GM21576 (cell line): Measurements from ENCODE around the gene SPEG.

Source experiments
- ATAC-seq: cut with Tn5 transposase; IDR thresholded peaks from one replicate; pipeline ENCODE4 v1.9.1; 2021; ENCODE audit warnings: mild to moderate bottlenecking, moderate library complexity; ENCODE audit not compliant: unreplicated experiment

The SPEG gene

GRCh38 chr2:219525533-219526232 lies 91.0 kb downstream of the SPEG start:
- no peak for ATAC-seq

- no peak for ATAC-seq
These were observed 91.9 kb downstream of the SPEG start for GRCh38 chr2:219526320-219527075.

- ATAC-seq = no peak
These were observed 92.4 kb downstream of the SPEG start for GRCh38 chr2:219527076-219527394.

GRCh38 chr2:219527472-219527871 lies 92.8 kb downstream of the SPEG start:
- no peak for ATAC-seq

GRCh38 chr2:219530048-219530963 lies 95.7 kb downstream of the SPEG start:
- peak; percentile 75 for ATAC-seq

- no peak for ATAC-seq
These were observed 97.2 kb downstream of the SPEG start for GRCh38 chr2:219531639-219532377.

GRCh38 chr2:219532378-219532649 lies 97.7 kb downstream of the SPEG start:
- no peak for ATAC-seq

GRCh38 chr2:219533930-219534661 lies 99.5 kb downstream of the SPEG start:
- no peak for ATAC-seq

- no peak for ATAC-seq
These were observed 101.8 kb downstream of the SPEG start for GRCh38 chr2:219536425-219536824.

GRCh38 chr2:219536967-219537366 lies 102.3 kb downstream of the SPEG start:
- ATAC-seq = no peak

- no peak for ATAC-seq
These were observed 103.2 kb downstream of the SPEG start for GRCh38 chr2:219537657-219538488.

GRCh38 chr2:219538504-219538951 lies 103.9 kb downstream of the SPEG start:
- ATAC-seq = no peak

- no peak for ATAC-seq
These were observed 104.5 kb downstream of the SPEG start for GRCh38 chr2:219538956-219539788.

- no peak for ATAC-seq
These were observed 105.5 kb downstream of the SPEG start for GRCh38 chr2:219539926-219540678.

GRCh38 chr2:219540784-219541504 lies 106.3 kb downstream of the SPEG start:
- ATAC-seq = no peak

GRCh38 chr2:219541611-219542180 lies 107.1 kb downstream of the SPEG start:
- ATAC-seq = peak; percentile 54
